ENCODE measurements around the gene DTX3L.

DNA sequence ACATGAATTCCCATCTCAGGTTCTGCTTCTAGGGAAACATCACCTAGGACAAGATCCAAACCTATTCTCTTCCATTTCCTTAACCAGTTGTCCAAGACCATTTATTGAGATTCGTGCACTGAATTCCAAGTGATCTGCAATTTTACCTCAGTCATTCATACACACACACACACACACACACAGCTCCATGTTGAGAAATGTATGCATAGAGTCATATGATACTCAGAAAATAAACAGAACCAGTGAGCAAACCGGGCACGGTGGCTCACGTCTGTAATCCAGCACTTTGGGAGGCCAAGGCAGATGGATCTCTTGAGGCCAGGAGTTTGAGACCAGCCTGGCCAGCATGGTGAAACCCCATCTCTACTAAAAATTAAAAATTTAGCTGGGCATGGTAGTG lies 43.3 kb upstream of the DTX3L start:
- TF ChIP-seq, protein P1, sequence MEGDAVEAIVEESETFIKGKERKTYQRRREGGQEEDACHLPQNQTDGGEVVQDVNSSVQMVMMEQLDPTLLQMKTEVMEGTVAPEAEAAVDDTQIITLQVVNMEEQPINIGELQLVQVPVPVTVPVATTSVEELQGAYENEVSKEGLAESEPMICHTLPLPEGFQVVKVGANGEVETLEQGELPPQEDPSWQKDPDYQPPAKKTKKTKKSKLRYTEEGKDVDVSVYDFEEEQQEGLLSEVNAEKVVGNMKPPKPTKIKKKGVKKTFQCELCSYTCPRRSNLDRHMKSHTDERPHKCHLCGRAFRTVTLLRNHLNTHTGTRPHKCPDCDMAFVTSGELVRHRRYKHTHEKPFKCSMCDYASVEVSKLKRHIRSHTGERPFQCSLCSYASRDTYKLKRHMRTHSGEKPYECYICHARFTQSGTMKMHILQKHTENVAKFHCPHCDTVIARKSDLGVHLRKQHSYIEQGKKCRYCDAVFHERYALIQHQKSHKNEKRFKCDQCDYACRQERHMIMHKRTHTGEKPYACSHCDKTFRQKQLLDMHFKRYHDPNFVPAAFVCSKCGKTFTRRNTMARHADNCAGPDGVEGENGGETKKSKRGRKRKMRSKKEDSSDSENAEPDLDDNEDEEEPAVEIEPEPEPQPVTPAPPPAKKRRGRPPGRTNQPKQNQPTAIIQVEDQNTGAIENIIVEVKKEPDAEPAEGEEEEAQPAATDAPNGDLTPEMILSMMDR (conservative IDR thresholded peaks at IDR 0.05; ENCODE audit: low read depth, low read length), result no peak
- TF ChIP-seq EZH2 (IDR thresholded peaks at IDR 0.05; ENCODE audit: borderline replicate concordance, low read depth, low read length, poor library complexity, severe bottlenecking), result no peak

All from A673 (cell line).